HG03139 (cell line): ENCODE results near the gene TAS2R38.
"Not testable (repeated sequence)": the region's sequence is repeated elsewhere in the genome, so short reads cannot be mapped to it uniquely, and the experiment has no call there.

ENCODE experiments used
- ATAC-seq: cut with Tn5 transposase; IDR thresholded peaks from one replicate; pipeline ENCODE4 v1.9.1; 2021; ENCODE audit not compliant: unreplicated experiment

TAS2R38 gene

GRCh38 chr7:141973673-141974072 lies at the start of gene TAS2R38:
TAS2R38 (minus strand) TSS chr7:141973773; CDS start chr7:141973689, 84 bp downstream.
- ATAC-seq = no peak

DNA sequence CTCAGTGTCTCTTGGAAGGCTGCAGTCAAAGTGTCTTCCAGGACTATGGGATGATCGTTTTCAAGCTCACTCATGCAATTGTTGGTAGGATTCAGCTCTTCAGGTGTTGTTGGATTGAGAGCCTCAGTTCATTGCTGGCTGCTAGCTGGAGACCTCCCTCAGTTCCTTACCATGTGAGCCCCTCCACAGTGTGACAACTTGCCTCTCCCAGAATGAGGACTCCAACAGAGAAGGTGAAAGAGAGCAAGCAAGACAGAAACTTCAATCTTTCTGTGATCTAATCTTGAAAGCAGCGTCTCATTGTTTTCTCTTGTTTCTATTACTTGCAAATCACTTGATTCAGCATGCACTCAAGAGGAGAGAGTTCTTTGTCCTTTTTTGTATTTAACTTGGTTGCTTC lies 44.6 kb upstream of the TAS2R38 start:
- no peak for ATAC-seq

DNA sequence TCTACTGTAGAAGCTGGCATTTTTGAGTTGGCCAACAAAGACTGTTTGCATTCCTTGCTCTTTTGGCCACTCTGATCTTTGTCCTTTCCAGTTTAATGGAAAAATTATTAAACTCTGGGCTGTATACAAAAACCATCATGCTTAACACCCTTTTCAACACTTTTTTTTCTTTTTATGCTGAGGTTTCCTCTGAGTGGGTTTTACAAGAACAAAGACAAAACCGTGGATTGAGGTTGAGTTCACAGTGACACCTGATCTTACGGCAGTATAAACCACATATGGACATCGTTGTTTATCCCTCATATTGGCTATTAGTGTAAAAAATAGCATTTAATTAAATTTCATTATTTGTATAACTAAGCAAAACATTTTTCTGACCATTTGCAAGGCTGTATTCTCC lies 43.9 kb upstream of the TAS2R38 start:
- ATAC-seq = no peak

DNA sequence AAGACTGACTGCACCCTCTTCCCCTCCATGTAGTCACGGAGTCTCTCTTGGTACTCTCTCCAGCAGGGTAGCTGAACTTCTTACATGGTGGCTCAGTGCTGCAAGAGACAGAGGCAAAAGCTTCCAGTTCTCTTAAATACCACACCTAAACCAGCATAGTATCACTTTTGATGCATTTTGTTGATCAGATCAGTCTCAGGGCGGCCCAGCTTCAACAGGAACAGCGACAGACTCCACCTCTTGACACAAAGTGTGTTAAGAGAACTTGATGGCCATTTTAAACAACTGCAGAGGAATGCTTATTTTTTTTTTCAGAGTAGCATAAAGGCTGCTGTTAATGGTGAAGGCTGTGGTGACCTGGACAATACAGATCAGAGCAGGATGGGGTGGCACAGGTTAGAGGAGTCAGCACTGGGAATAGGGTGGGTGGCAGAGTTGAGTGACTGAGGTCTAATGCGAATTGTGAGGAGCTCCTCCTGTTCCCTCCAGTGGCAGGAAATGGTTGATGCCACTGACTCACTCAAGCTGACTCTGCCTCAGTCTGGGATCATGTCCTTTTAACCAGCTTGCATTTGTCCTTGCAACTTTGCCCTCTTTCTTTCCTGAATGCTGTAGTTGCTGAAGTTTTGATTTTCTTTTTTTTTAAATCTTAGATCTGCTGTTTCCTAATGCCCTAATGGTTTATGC lies 39.4 kb upstream of the TAS2R38 start:
- no peak for ATAC-seq

DNA sequence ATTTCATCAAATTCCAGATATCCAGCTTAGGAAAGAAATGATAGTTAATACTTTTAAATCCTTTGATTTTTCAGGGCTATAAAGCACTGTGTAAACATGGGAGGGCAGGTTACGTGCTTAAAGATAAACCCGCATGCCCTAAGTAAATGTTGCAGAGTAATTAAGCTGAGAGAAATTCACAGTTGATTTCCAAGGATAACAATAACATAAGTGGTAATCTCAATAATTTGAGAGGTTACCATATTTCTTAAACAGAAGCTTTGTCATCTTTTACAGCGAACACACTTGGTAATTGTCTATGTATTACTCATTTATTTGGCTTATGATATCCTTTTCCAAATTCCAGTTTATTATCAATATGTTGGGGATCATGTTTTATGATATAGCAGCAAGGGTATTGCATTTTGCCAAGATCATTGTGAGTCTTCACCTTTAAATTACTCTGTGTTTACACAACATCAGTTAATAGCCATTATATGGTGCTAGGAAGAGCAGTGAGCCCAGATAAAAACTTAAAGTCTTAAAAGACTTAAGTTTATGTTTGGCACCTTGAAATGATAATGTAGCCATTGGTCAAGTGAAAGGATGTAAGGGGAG lies 37.5 kb upstream of the TAS2R38 start:
- no peak for ATAC-seq

DNA sequence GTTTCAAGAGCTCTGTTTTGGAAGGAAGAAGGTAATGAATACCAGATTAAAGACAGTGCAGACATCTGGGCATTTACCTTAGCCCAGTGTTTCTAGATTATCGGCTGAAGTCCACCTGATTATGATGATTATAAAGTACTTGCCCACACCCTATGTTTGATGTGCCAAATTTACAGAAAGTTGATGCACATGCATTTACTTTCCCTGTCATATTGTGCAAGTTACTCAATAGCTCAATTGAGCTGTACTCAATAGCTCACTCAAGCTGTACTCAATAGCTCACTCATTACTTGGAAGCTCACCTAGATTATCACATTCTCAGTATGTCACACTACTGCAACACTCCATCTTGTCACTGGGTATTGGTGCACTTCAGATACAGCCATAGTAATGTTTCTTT lies 35.6 kb upstream of the TAS2R38 start:
- ATAC-seq = no peak

- no peak for ATAC-seq
Observed at GRCh38 chr7:142006577-142006976, 33.0 kb upstream of the TAS2R38 start.

- no peak for ATAC-seq
Observed at GRCh38 chr7:142002179-142002578, 28.6 kb upstream of the TAS2R38 start.

- no peak for ATAC-seq
Observed at GRCh38 chr7:142001163-142001874, 27.7 kb upstream of the TAS2R38 start.

- no peak for ATAC-seq
Observed at GRCh38 chr7:142000244-142000643, 26.7 kb upstream of the TAS2R38 start.

- no peak for ATAC-seq
Observed at GRCh38 chr7:141999058-141999623, 25.6 kb upstream of the TAS2R38 start.

DNA sequence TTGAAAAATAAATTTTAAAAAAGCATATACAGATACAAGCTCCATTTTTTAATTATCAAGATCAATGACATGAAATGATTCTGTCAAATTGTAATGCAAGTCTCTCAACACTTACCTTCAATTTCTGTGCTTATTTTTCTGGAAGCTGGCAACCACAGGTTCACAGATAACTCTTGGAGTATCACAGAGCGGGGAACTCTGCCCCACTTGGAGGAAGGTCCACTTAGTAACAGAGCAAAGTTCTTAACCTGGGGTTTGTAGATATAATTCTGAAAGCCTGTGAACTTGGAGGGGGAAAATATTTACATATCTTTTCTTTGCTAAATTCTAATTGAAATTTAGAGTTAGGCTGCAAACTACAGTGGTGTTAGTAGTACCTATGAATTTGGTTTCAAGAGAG lies 19.8 kb upstream of the TAS2R38 start:
- ATAC-seq = no peak

DNA sequence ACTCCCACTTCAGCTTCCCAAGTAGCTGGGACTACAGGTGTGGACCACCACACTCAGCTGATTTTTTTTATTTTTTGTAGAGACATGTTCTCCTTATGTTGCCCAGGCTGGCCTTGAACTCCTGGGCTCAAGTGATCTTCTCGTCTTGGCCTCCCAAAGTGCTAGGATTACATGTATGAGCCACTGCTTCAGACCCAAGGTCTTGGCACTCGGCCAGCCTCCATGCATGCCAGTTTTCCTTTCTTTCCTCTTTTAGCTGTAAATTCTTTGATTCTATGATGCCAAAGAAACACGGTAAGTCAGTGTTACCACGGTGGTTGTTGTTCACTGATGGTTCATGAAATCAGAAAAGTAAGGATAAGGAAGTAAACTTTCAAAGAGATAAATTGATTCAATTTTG lies 19.1 kb upstream of the TAS2R38 start:
- no peak for ATAC-seq

DNA sequence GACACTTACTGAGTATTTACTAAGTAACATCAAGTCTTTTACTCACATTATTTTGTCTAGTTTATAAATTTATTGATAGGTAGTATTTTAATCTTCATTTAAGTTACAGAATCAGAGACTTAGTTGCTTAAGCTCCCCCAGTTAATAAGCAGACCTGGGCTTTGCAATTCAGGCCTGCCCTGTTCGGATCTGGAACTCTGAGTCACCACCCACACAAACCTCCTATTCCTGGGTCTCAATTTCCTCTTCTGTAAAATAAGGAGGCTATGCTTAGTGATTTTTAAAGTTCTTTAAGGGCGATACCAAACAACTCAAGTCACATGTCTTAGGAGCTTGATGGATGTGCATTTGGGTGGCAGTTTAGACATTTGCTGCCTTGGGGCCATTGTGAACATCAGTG lies 18.6 kb upstream of the TAS2R38 start:
- no peak for ATAC-seq

DNA sequence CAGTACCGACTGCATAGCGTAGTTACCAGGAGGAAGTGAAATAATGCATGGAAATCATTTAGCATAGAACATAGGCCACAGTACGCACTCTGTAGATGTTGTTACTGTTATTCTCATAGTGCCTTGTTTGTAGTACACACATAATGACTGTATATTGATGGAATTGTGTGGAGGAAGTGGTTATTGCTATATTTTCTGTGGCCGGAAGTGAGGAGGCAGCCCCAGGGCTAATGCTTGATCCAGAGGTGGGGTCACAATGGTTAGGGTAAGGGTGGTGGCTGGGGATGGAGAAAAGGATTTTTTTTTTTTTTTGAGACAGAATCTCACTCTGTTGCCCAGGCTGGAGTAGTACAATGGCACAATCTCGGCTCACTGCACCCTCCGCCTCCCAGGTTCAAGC lies 17.6 kb upstream of the TAS2R38 start:
- no peak for ATAC-seq

DNA sequence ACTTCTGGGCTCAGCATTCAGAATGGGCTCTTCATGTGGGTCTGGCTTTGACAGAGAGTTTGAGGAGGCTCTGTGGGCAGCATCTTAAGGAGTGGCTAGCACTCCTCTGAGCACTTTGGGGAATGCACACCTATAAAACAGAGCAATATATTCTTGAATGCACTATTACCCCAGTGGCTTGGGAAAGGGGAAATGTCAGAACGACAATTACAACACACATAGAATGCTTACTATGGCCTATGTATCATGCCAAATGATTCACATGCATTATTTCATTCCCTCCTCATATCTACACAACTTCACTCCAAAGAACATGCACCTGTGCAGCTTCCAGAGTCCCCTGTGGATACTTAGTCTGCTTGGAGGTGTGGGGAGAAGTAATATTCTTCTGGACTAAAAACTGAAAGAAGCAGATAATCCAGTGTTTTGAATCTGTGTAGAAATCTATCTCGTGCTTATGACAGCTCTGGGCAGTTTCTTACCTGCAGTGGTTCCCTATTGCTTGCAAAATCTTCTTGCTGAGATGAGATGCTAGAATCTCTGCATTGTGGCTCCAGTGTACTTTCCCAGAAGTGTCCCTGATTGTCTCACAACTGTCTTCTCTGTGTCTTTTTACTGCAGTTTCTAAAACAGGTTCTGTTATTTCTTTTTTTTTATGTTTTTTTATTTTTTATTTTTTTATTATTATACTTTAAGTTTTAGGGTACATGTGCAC lies 16.6 kb upstream of the TAS2R38 start:
- no peak for ATAC-seq

- ATAC-seq = not testable (repeated sequence)
Observed at GRCh38 chr7:141987803-141988202, 14.2 kb upstream of the TAS2R38 start.

GRCh38 chr7:141986923-141987322 lies 13.3 kb upstream of the TAS2R38 start:
- ATAC-seq = no peak

DNA sequence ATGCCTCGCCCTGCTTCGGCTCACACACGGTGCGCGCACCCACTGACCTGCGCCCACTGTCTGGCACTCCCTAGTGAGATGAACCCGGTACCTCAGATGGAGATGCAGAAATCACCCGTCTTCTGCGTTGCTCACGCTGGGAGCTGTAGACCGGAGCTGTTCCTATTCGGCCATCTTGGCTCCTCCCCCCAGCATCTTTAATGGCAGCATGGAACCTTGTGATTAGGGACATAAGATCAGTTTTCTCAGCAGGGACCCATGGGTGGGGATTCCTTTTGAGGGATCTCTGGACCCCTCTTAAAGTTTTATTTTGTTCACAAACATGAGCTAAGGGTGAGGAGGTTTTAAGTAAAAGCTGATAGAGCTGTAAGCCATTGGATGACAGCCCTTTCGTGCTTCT lies 12.4 kb upstream of the TAS2R38 start:
- ATAC-seq = not testable (repeated sequence)

- no peak for ATAC-seq
Observed at GRCh38 chr7:141979568-141979967, 6.0 kb upstream of the TAS2R38 start.

- ATAC-seq = no peak
Observed at GRCh38 chr7:141978351-141978750, 4.8 kb upstream of the TAS2R38 start.
